Endometrium (tissue), 2 donors: ENCODE measurements around the gene ANKRD66.
"Not testable (repeated sequence)": the region's sequence is repeated elsewhere in the genome, so short reads cannot be mapped to it uniquely, and the experiment has no call there.

Experiments used
- FAIRE-seq: peaks from 2 replicates; lab custom pipeline; 2012; peaks lifted over from hg19 to GRCh38; lab: Jason Lieb, UNC
- donor health status: control.
- donor health status: control.

The ANKRD66 gene

GRCh38 chr6:46755865-46756264 is 9.1 kb downstream of the ANKRD66 start:
- FAIRE-seq: peak; percentile 59

GRCh38 chr6:46756469-46757213 is 9.9 kb downstream of the ANKRD66 start:
- FAIRE-seq: peak; percentile 50

DNA sequence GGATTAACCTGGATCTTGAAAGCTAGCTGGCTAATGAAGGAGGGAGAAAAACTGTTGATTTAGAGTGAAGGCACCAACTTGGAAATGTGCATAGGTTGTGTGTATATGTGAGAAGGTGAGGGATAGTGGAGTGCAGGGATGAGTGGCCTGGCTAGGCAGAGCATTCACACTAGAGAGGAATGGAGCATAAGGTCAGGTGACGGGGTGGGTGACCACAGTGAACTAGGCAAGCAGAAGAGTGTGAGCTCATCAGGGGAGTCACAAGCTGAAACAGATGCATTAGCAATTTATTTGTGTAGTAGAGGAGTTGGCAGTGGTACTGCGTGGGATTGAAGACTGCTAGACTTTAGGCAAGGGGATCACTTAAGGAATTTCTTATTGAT is 10.5 kb downstream of the ANKRD66 start:
- no peak for FAIRE-seq

DNA sequence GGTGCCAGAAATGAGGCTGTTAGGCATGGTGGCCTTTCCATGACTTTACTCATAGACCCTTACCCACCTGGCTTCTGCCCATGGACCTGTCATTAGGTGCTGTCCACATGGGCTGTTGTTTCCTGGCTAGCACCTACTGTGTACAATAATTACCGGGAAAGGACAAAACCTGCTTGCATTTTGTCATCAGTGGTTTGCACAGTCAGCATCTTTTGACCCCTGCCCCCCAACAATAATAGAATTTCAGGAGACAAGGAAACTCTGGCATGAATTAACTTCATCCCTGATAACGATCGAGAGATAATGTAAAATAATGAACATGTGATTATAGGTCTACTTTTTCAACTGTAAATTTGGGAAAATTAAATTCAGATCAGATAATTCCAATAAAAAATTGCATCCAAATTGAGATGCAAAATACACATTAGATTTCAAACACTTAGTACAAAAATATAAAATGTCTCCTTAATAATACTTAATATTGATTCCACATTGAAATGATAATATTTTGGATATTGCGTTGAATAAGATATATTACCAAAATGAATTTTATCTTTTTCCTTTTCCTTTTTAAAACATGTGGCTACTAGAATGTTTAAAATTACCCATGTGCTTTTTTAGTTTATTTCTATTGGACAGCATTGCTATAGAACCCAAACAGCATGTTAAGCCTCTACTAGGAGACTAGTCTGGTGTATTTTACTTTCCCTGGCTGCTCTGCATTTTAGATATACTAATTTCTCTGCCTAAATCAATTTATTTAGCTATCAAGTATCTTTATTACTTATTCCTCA is 12.4 kb downstream of the ANKRD66 start:
- FAIRE-seq: peak; percentile 66

DNA sequence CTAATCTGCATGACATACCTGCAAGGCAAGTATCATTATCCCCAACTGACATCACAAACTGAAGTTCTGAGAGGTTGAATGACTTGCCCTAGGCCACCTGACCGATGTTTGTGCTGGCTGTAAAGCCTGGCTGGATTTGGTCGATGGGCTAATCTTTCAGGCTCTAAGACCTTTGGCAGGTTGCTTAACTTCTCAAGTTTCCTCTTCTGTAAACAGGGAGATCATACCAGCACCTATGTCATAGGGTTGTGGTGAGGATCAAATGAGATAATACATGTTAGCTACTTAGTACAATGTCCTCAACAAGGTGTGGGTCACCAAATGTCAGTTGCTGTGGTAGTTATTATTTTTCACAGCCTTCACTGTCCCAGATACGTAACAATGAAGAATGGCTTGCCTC is 14.2 kb downstream of the ANKRD66 start:
- FAIRE-seq: no peak

DNA sequence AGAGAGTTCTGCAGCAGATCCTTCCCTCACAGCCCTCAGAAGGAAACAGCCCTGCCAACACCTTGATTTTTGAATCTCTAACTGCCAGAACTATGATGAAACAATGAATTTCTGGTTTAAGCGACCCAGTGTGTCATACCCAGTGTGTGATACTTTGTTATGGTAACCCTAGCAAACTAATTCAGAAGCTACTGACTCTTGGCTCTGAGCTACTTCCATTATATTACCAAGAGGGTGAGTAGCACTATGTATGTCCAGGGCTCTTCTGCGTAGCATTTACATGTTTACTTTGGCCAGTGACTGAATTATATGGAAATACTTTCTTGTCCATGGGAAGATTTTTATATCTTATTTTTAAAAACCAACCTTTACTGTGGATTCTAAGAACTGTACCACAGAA is 16.7 kb downstream of the ANKRD66 start:
- FAIRE-seq: no peak

GRCh38 chr6:46764280-46764679 is 17.5 kb downstream of the ANKRD66 start:
- FAIRE-seq: not testable (repeated sequence)

DNA sequence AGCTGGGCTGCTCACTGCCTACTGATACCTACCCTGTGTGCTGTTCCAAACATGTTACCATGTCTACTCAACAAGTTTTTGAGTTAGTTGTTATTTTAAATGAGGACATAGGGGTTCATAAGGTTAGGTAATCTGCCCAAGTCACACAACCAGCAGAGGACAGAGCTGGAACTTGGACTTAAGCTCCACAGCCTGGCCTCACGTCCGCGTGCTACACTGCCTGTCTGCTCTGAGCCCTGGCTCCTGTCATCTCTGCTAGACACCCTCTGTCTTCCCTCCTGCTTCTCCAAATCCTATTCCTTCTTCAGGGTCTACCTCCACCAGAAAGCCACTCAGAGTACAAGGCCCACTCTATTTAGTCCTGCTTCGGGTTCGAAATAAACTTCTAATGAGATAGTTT is 18.2 kb downstream of the ANKRD66 start:
- FAIRE-seq: no peak

DNA sequence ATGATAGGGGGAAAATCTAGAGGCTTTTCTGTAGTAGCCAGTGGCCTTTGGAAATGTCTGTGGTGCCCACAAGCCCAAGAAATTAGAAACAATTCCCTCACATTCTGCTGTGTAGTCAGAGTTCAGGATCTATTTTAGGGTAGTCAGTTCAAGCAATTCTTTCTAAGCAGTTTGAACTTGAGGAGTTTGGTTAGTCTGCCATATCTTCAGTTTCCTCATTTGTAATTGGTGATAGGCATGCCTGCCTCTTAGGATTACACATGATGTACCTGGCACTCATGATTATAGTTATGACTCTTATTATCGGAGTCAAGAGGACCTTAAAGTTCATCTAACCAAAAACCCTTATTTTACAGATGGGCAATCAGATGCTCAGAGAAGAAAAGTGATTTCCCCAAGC is 25.3 kb downstream of the ANKRD66 start:
- no peak for FAIRE-seq

- no peak for FAIRE-seq
Measured at GRCh38 chr6:46772762-46773161, 26.0 kb downstream of the ANKRD66 start.

- no peak for FAIRE-seq
Measured at GRCh38 chr6:46773201-46773855, 26.6 kb downstream of the ANKRD66 start.

DNA sequence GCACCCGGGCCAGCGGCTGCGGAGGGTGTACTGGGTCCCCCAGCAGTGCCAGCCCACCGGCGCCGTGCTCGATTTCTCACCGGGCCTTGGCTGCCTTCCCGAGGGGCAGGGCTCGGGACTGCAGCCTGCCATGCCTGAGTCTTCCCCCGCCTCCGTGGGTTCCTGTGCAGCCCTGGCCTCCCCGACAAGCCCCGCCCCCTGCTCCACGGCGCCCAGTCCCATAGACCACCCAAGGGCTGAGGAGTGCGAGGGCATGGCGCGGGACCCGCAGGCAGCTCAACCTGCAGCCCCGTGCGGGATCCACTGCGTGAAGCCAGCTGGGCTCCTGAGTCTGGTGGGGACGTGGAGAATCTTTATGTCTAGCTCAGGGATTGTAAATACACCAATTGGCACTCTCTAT is 28.0 kb downstream of the ANKRD66 start:
- FAIRE-seq: not testable (repeated sequence)

DNA sequence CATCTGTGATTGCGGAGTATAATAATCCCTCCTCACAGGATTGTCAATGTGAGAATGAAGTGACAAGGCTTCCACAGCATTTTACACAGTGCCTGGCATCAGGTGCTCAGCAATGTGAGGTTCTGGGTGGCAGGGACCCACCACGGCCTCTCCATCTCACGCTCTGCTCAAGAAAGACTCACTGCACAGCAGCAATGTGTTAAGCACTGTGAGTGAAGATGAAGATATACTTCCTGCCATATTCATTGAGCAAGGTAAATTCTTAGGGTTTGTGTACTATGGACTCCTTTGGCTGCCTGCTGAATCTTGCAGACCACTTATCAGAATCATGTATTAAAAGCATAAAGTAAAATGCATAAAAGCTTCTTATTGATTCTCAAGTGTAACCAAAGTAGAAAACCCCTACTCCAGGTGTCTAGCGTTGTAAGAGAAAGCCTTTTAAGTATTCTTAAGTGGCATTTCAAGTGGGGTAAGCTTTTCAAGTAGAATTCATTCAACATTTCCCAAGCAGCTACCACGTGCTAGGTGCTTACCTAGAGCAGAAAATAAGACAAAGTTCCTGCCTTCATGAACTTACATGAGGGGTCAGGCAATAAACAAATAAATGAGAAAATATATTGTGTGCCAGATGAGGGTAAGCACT is 29.5 kb downstream of the ANKRD66 start:
- no peak for FAIRE-seq

- no peak for FAIRE-seq
Measured at GRCh38 chr6:46777476-46778346, 31.0 kb downstream of the ANKRD66 start.

GRCh38 chr6:46781478-46782378 is 35.0 kb downstream of the ANKRD66 start:
- peak; percentile 97 for FAIRE-seq

DNA sequence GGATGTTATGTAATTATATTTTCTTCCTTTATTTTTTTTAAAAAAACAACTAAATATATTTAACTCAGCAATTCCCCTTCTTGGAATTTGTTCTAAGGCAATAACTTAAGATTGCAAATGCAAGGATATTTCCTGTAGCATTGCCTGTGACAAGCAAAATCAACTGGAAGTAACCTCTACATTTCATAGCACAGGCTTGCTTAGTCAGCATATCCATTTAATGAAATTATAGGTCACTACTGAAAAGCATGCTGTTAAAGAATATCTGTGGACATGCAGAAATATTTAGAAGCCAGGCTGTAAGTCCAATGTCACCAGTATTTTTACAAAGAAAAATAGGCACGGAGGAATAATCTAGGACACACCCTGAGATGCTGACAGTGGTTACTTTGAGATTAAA is 37.8 kb downstream of the ANKRD66 start:
- no peak for FAIRE-seq

DNA sequence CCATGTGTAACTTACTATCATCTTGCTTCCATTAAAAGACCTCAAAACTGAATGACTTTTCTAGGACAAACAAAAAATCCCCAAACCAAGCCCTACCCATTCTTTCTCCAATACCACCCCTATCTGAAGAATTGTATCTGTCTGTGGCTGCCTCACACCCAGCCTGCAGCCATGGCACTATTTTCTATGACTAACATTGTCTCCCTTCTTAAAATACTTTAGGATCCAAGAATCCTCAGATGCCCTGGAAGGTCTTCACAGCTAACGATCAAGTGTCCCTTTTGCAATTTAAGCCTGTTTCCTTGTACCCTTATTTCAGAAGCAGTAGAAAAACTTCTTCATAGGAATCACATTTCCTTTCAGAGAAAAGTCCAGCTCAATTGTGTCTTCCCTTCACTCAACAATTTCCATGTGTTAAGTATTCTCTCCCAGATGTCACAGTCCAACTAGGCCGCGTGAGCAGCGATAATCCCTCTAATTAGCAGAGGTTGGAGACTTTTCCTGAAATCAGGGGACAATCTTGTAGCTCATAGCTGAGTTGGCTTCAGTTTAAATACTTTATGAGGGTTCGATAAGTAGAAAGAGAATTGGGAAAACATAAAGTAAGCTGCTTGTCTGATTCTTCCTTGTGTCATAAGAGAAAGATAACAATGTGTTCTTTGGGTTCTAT is 41.3 kb downstream of the ANKRD66 start:
- no peak for FAIRE-seq

DNA sequence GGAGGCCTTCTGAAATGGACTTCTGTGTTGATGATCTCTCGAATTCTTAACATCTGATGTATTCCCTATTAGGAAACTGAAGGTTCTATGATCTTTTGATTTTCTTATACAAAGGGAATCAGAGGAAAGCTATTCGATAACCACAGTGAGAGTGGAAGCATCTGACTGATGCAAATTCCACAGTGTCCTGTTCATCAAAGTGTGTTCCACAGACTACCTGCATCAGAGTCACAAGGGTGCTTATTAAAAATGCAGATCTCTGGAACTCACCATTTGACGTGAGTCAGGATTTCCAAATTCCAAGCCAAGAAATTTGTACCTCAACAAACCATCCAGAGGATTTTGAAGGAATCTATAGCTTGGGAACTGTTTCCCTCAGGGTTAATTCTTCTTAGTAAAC is 42.1 kb downstream of the ANKRD66 start:
- no peak for FAIRE-seq

GRCh38 chr6:46789434-46790354 is 43.0 kb downstream of the ANKRD66 start:
- no peak for FAIRE-seq
